Activated CD8-positive, alpha-beta memory T cell treated with anti-CD3 and anti-CD28 coated beads for 48 hours (primary cell): Measurements from ENCODE around the gene CEP70.

Source experiments
- DNase-seq, 3 experiments: peaks; one replicate each; pipeline ENCODE4 v3.0.0-alpha.2; 2020; ENCODE audit warnings: low read depth in 2 of 3, low spot score in 2 of 3

The CEP70 gene

GRCh38 chr3:138472141-138472825 is 121.8 kb downstream of the CEP70 start:
- no peak for DNase-seq

GRCh38 chr3:138471481-138471880 is 122.6 kb downstream of the CEP70 start:
- DNase-seq = no peak

GRCh38 chr3:138470687-138471086 is 123.4 kb downstream of the CEP70 start:
- no peak for DNase-seq

GRCh38 chr3:138469874-138470273 is 124.2 kb downstream of the CEP70 start:
- DNase-seq = no peak

GRCh38 chr3:138468886-138469285 is 125.2 kb downstream of the CEP70 start:
- no peak for DNase-seq

- no peak for DNase-seq
Observed at GRCh38 chr3:138468451-138468850, 125.6 kb downstream of the CEP70 start.

GRCh38 chr3:138467931-138468330 is 126.1 kb downstream of the CEP70 start:
- no peak for DNase-seq

- no peak for DNase-seq
Observed at GRCh38 chr3:138465925-138466324, 128.1 kb downstream of the CEP70 start.

GRCh38 chr3:138465451-138465850 is 128.6 kb downstream of the CEP70 start:
- DNase-seq = no peak

GRCh38 chr3:138464491-138464860 is 129.6 kb downstream of the CEP70 start:
- DNase-seq = no peak

- no peak for DNase-seq
Observed at GRCh38 chr3:138463724-138464490, 130.2 kb downstream of the CEP70 start.

GRCh38 chr3:138461896-138462295 is 132.2 kb downstream of the CEP70 start:
- DNase-seq = no peak

GRCh38 chr3:138461246-138461645 is 132.8 kb downstream of the CEP70 start:
- no peak for DNase-seq

GRCh38 chr3:138460536-138461205 is 133.4 kb downstream of the CEP70 start:
- no peak for DNase-seq

- no peak for DNase-seq
Observed at GRCh38 chr3:138459619-138460535, 134.2 kb downstream of the CEP70 start.

GRCh38 chr3:138458774-138459499 is 135.1 kb downstream of the CEP70 start:
- no peak for DNase-seq

- no peak for DNase-seq
Observed at GRCh38 chr3:138457863-138458735, 136.0 kb downstream of the CEP70 start.

GRCh38 chr3:138456961-138457862 is 136.8 kb downstream of the CEP70 start:
- DNase-seq = no peak
